AG10803 (cell line): ENCODE data around the gene LHX6.

Source experiments
- DNase-seq: peaks from one replicate; pipeline ENCODE4 v3.0.0; 2010; ENCODE audit warnings: low read depth
- H3K4me3 ChIP-seq: 2 replicates; pipeline ENCODE4 v1.5.1; 2011; ENCODE audit warnings: mild to moderate bottlenecking, low read length, control low read depth
- TF ChIP-seq, protein P1 (sequence below): conservative IDR thresholded peaks from 2 replicates; pipeline ENCODE4 v1.5.1; 2011; ENCODE audit warnings: mild to moderate bottlenecking, low read length, control low read depth, inconsistent platforms

The LHX6 gene

DNA sequence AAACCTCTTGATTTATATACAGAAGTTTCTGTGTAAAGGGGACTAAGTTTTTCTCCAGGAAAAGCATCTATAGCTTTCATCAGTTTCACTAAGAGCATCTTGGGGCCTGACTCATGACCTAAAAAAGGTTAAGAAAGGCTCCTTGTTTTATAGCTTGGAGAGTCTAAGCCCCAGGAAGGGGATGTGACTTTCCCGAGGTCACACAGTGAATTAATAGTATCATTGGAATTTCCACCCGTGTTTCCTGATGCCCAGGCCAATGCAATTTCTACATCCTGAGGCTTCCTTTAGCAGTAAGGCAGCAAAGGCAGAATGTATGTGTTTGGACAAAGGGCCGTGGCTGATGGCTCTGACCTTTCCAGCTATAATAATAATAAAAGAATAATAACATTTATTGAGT, 60.4 kb downstream of the LHX6 start:
- H3K4me3 ChIP-seq, result no peak overlapping the region
- TF ChIP-seq, protein P1, sequence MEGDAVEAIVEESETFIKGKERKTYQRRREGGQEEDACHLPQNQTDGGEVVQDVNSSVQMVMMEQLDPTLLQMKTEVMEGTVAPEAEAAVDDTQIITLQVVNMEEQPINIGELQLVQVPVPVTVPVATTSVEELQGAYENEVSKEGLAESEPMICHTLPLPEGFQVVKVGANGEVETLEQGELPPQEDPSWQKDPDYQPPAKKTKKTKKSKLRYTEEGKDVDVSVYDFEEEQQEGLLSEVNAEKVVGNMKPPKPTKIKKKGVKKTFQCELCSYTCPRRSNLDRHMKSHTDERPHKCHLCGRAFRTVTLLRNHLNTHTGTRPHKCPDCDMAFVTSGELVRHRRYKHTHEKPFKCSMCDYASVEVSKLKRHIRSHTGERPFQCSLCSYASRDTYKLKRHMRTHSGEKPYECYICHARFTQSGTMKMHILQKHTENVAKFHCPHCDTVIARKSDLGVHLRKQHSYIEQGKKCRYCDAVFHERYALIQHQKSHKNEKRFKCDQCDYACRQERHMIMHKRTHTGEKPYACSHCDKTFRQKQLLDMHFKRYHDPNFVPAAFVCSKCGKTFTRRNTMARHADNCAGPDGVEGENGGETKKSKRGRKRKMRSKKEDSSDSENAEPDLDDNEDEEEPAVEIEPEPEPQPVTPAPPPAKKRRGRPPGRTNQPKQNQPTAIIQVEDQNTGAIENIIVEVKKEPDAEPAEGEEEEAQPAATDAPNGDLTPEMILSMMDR, result no peak
- peak; percentile 35 for DNase-seq

- no peak overlapping the region for H3K4me3 ChIP-seq
- TF ChIP-seq, protein P1, result no peak
- DNase-seq, result no peak
These were observed 64.5 kb downstream of the LHX6 start for GRCh38 chr9:122164286-122164685.

- no peak for DNase-seq
These were observed 66.3 kb downstream of the LHX6 start for GRCh38 chr9:122162415-122162814.

DNA sequence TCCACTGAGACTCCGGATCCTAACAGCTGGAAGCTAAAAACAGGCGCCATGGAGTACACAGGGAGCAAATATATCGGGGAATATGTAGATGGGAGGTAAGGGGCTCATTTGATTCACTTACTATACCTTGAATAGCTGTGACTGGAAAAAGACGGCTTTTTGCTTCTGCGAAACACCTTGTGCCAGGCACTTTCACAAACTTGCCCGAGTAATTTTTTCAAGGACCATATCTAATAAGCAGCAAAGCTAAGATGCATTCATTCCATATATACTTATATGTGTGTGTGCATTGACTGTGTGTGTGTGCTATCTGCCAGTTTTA, 68.9 kb downstream of the LHX6 start:
- peak overlapping the region; percentile 98 for H3K4me3 ChIP-seq
- no peak for DNase-seq
- TF ChIP-seq, protein P1, result no peak

More at GRCh38 chr9:122162415-122162814, 66.3 kb downstream of the LHX6 start:
- TF ChIP-seq, protein P1, result no peak
- no peak overlapping the region for H3K4me3 ChIP-seq

DNA sequence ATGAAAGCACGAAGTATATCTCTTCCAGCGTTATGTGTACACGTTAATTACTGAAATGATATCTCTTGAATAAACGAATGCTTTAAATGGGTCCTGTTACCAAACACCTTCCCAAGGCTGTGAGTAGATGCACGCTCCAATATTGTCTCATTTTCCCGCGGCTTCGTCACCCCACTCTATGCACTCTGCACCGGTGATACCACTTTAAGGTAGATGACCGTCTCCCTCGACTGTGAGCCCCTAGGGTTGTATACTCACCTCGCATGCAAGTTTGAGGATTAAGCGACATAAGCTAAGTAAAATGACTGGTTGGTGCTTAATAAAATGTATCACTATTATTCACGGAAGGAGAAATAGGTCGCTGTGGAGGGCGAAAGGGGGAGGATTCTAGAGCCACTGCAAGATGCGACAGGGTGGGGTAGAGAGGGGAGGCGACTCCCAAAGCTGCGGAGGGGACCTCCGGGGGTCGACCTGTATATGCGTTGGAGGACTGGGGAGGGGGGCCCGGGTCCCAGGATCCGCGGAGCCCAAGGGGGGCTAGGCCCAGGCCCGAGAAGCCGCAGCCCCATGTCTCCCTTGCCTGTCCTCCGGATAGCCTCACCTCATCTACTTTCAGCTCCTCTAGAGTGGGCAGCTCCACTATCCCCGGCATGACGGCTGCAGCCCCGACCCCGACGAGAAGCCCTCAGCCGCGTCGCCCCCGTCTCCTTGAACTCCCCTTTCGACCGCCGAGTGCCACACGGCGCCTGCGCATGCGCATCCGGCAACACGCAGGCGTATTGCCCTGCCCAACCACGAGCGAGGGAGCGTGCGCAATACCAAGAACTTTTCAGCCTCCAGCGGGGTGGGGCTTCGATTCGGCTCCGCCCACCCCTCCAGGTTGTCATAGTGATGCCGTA, 69.5 kb downstream of the LHX6 start, which contains the start of the genes MORN5 and NDUFA8:
Gene MORN5 (plus strand): TSS at position 883 of the 899 bp plus-strand sequence. CDS start 65 bp downstream, outside the sequence.
Gene NDUFA8 (minus strand): TSS at position 754 of the 899 bp plus-strand sequence. CDS start 102 bp downstream, at position 652.
- peak; percentile 93 for DNase-seq
- H3K4me3 ChIP-seq, result peak within 1 kb of the TSS; percentile 98
- TF ChIP-seq, protein P1, result peak; percentile 6

DNA sequence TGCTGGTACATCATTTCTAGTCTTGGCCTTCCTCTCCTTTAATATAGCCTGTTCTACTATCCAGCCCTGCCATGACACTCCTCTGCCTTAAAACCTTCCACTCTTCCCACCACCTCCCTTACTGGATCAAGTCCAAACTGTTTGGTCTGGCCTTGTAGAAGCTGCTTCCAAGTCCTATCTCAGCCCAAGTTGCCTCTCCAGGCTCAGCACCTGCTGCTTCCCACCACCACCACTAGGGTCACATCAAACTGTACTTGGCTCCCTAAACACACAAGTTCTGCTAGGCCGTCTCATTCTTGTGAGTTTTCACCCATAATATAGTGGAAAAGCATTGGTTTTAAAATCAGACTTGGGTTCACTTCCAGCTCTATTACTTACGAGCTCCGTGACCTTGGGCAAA, 70.6 kb downstream of the LHX6 start:
- DNase-seq, result peak; percentile 58
- TF ChIP-seq, protein P1, result peak; percentile 59
- no peak overlapping the region; the same call in 1 of the 2 replicates for H3K4me3 ChIP-seq

- DNase-seq, result no peak
- TF ChIP-seq, protein P1, result no peak
- H3K4me3 ChIP-seq, result no peak overlapping the region
These were observed 73.0 kb downstream of the LHX6 start for GRCh38 chr9:122155796-122156195.
